DMS79 (cell line): ENCODE measurements around the gene MAML3.

ENCODE experiments used
- DNase-seq: peaks from one replicate; lab custom pipeline; 2025; lab: John Stamatoyannopoulos, UW

MAML3 gene

GRCh38 chr4:139754938-139755337, 399.0 kb downstream of the MAML3 start:
- DNase-seq, result no peak

GRCh38 chr4:139753686-139754085, 400.3 kb downstream of the MAML3 start:
- DNase-seq, result no peak

- DNase-seq, result no peak
Observed at GRCh38 chr4:139749835-139750498, 404.0 kb downstream of the MAML3 start.

- no peak for DNase-seq
Observed at GRCh38 chr4:139749338-139749737, 404.6 kb downstream of the MAML3 start.

- no peak for DNase-seq
Observed at GRCh38 chr4:139746431-139747171, 407.4 kb downstream of the MAML3 start.

- DNase-seq, result no peak
Observed at GRCh38 chr4:139745111-139745639, 408.8 kb downstream of the MAML3 start.

GRCh38 chr4:139744232-139744631, 409.8 kb downstream of the MAML3 start:
- no peak for DNase-seq

GRCh38 chr4:139743027-139743426, 411.0 kb downstream of the MAML3 start:
- DNase-seq, result no peak

- peak; percentile 65 for DNase-seq
Observed at GRCh38 chr4:139740531-139741041, 413.4 kb downstream of the MAML3 start.

- DNase-seq, result no peak
Observed at GRCh38 chr4:139740121-139740520, 413.9 kb downstream of the MAML3 start.

GRCh38 chr4:139738846-139739613, 415.0 kb downstream of the MAML3 start:
- no peak for DNase-seq

GRCh38 chr4:139736661-139737060, 417.3 kb downstream of the MAML3 start:
- DNase-seq, result no peak

GRCh38 chr4:139736274-139736660, 417.7 kb downstream of the MAML3 start:
- DNase-seq, result no peak

GRCh38 chr4:139735381-139736273, 418.4 kb downstream of the MAML3 start:
- no peak for DNase-seq

- DNase-seq, result peak; percentile 65
Observed at GRCh38 chr4:139734875-139735380, 419.1 kb downstream of the MAML3 start.

- no peak for DNase-seq
Observed at GRCh38 chr4:139734201-139734874, 419.6 kb downstream of the MAML3 start.

GRCh38 chr4:139732991-139733570, 420.9 kb downstream of the MAML3 start:
- DNase-seq, result no peak

- DNase-seq, result no peak
Observed at GRCh38 chr4:139728840-139729239, 425.1 kb downstream of the MAML3 start.

GRCh38 chr4:139728146-139728545, 425.8 kb downstream of the MAML3 start:
- no peak for DNase-seq

GRCh38 chr4:139726615-139727014, 427.4 kb downstream of the MAML3 start:
- DNase-seq, result no peak
